ENCODE measurements around the gene RB1.

The RB1 gene

GRCh38 chr13:48475230-48475629 lies 171.7 kb downstream of the RB1 start:
- no peak for DNase-seq

GRCh38 chr13:48476215-48476614 lies 172.7 kb downstream of the RB1 start:
- no peak for DNase-seq

- DNase-seq = no peak
These were observed 173.1 kb downstream of the RB1 start for GRCh38 chr13:48476686-48477085.

GRCh38 chr13:48477191-48477855 lies 173.8 kb downstream of the RB1 start:
- no peak for DNase-seq

- DNase-seq = no peak
These were observed 174.8 kb downstream of the RB1 start for GRCh38 chr13:48478391-48478790.

- no peak for DNase-seq
These were observed 180.0 kb downstream of the RB1 start for GRCh38 chr13:48483575-48483974.

GRCh38 chr13:48485432-48485831 lies 181.9 kb downstream of the RB1 start:
- no peak for DNase-seq

GRCh38 chr13:48486362-48486761 lies 182.8 kb downstream of the RB1 start:
- DNase-seq = no peak

- DNase-seq = no peak
These were observed 183.3 kb downstream of the RB1 start for GRCh38 chr13:48486836-48487235.

GRCh38 chr13:48487968-48488367 lies 184.4 kb downstream of the RB1 start:
- no peak for DNase-seq

GRCh38 chr13:48488995-48489394 lies 185.4 kb downstream of the RB1 start:
- DNase-seq = no peak

- no peak for DNase-seq
These were observed 186.1 kb downstream of the RB1 start for GRCh38 chr13:48489666-48490065.

- DNase-seq = no peak
These were observed 186.7 kb downstream of the RB1 start for GRCh38 chr13:48490241-48490640.

GRCh38 chr13:48491423-48492095 lies 188.0 kb downstream of the RB1 start:
- DNase-seq = no peak

- DNase-seq = no peak
These were observed 188.5 kb downstream of the RB1 start for GRCh38 chr13:48492096-48492440.

GRCh38 chr13:48492470-48493065 lies 189.0 kb downstream of the RB1 start:
- DNase-seq = no peak

- no peak for DNase-seq
These were observed 189.7 kb downstream of the RB1 start for GRCh38 chr13:48493066-48493765.

GRCh38 chr13:48493851-48494250 lies 190.3 kb downstream of the RB1 start:
- no peak for DNase-seq

GRCh38 chr13:48494874-48495273 lies 191.3 kb downstream of the RB1 start:
- DNase-seq = no peak

- no peak for DNase-seq
These were observed 193.0 kb downstream of the RB1 start for GRCh38 chr13:48496271-48497161.

GRCh38 chr13:48497669-48498068 lies 194.1 kb downstream of the RB1 start:
- no peak for DNase-seq

GRCh38 chr13:48500652-48501197 lies 197.2 kb downstream of the RB1 start:
- DNase-seq = no peak

GRCh38 chr13:48501705-48502104 lies 198.2 kb downstream of the RB1 start:
- DNase-seq = no peak
